Tracheal epithelial cell (primary cell): ENCODE results near the gene TOB2. TPM values are rescaled to one million over a fixed set of nuclear protein-coding genes. Genes with fewer than 3 reads are reported as not detected.

Experiments used
- total RNA-seq: library from RNA; depleted of rRNA; stranded (reverse); fragments of >200 nt; gene quantifications from 2 replicates; pipeline ENCODE4 v1.2.1, GENCODE V29; 2014

TOB2 gene
- 9.2 and 12.1 TPM in 2 replicates for total RNA-seq

DNA sequence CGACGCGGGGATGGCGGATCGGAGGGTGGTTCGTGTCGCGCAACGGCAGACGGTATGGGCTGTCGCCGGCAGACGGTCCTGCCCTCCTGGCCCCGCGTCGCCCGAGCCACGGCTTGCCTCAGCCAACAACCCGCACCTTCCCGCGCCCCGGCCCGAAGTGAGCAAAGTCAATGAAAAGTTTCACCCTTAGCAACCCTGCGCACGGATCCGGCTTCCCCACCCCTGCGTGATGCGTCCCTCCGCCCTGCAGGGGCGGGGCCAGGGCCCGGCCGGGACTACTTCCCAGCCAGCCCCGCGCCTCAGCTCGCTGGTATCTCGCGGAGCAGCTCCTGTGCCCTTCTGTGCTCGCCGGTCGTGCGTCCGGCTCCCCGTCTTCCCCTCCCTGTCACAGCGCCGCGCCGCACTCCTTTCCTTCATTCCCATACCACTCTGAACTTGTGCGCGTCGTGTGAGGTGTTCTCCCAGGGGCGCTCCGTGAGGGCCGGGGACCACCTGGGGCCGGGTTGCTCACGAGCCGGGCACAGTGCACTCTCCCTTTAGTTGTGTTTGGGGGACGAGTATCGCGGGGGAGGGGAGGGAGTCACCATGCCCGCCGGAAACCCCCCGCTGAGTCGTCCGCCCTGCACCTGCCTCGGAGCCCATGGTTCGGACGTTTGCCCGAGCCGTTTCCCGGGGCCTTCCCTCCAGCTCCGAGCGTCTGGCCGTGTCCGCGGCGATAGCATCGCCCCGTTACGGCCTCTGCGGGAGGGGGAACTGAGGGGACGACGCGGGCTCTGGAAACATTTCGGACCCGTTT is at the start of gene TOB2:
Gene TOB2, minus strand, starts transcription at position 163 of the 796 bp plus-strand sequence. CDS start 9,456 bp downstream, outside the sequence.

DNA sequence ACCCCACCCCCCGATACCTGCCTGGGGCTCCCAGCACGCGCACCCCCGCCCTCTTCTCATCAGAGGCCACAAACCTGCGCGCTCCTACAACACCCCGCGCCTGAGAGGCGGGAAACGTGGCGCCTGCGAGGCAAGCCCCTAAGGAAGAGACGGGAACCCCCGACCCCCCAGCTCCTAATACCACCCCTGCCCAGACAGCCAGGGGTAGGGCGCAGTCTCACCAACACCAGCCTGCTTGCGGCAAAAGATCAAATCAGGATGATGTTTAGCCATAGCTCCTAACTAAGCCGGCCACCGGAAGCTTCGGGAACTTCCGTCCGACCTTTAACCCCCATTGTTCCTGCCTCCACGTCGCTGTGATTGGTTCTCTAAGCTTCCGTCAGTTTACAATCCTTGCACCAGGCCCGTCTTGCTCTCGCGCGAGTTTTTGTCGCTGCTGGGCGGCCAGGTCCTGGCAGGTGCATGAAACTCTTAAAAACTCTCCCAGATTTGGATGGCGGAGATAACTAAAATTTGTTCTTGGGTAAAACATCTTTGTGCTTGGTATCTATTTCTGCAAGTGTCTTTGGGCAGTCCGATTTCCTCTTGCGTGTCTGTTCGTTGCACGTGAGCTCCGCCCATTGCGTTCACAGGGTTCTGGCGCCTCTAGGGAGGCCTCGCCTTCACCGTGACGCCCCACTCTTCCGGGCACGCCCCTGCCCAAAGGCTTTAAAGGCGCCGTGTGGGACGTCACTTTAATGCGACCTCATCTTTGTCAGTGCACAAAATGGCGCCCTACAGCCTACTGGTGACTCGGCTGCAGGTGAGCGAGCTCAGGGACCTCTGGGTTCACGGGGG is 22.0 kb upstream of the TOB2 start, which contains the start of the genes ACO2 and PHF5A:
Gene ACO2, plus strand, starts transcription at position 737 of the 837 bp plus-strand sequence. Its CDS starts 30 bp downstream, at position 767.
Gene PHF5A, minus strand, starts transcription at position 312 of the 837 bp plus-strand sequence. Its CDS starts 39 bp downstream, at position 273.

Other genes starting within 250 kb of the TOB2 start
- gene L3MBTL2, start 241.5 kb downstream of the TOB2 start, total RNA-seq: 8.7 and 14.0 TPM in 2 replicates
- 1.4 and 3.8 TPM in 2 replicates for gene CHADL, start 205.9 kb downstream of the TOB2 start, total RNA-seq
- gene RANGAP1, start 160.6 kb downstream of the TOB2 start, total RNA-seq: 56.9 and 73.5 TPM in 2 replicates
- gene ZC3H7B, start 145.3 kb downstream of the TOB2 start, total RNA-seq: 19.4 and 32.3 TPM in 2 replicates
- 4.1 and 9.4 TPM in 2 replicates for gene TEF, start 64.9 kb downstream of the TOB2 start, total RNA-seq
- 61.0 and 61.2 TPM in 2 replicates for gene PHF5A, start 21.9 kb upstream of the TOB2 start, total RNA-seq
- gene ACO2, start 22.3 kb upstream of the TOB2 start, total RNA-seq: 64.3 and 66.7 TPM in 2 replicates
- gene POLR3H, start 97.7 kb upstream of the TOB2 start, total RNA-seq: 13.2 and 16.4 TPM in 2 replicates
- under 0.01 TPM in 1 of 2 replicates, not detected in the other for gene CSDC2, start 114.2 kb upstream of the TOB2 start, total RNA-seq
- gene PMM1, start 143.0 kb upstream of the TOB2 start, total RNA-seq: 7.7 and 11.7 TPM in 2 replicates
- 19.6 and 20.0 TPM in 2 replicates for gene DESI1, start 174.2 kb upstream of the TOB2 start, total RNA-seq
- gene XRCC6, start 174.5 kb upstream of the TOB2 start, total RNA-seq: 292 and 296 TPM in 2 replicates
- gene SNU13, start 242.1 kb upstream of the TOB2 start, total RNA-seq: 91.9 and 94.7 TPM in 2 replicates